D721Med (cell line): Measurements from ENCODE around the gene C16orf86.

ENCODE experiments used
- DNase-seq: peaks from one replicate; pipeline ENCODE4 v3.0.0; 2011; ENCODE audit warnings: low spot score; ENCODE audit not compliant: insufficient read length
- FAIRE-seq: peaks from 2 replicates; lab custom pipeline; 2011; peaks lifted over from hg19 to GRCh38; lab: Jason Lieb, UNC
- CTCF ChIP-seq: IDR thresholded peaks from 2 replicates; pipeline ENCODE4 v1.5.1; 2012; ENCODE audit warnings: mild to moderate bottlenecking, control low read depth; ENCODE audit not compliant: insufficient read depth; ENCODE audit errors: missing control alignments

Gene C16orf86

GRCh38 chr16:67663877-67664222 is 2.8 kb upstream of the C16orf86 start:
- TF ChIP-seq CTCF = no peak
- FAIRE-seq (no peak), DNase-seq (no peak)

GRCh38 chr16:67664258-67664657 is 2.4 kb upstream of the C16orf86 start:
- DNase-seq (no peak), FAIRE-seq (no peak)
- no peak for TF ChIP-seq CTCF

GRCh38 chr16:67664871-67665270 is 1.7 kb upstream of the C16orf86 start:
- no peak for TF ChIP-seq CTCF
- DNase-seq = no peak
- FAIRE-seq = no peak

GRCh38 chr16:67665598-67665997 is 1.0 kb upstream of the C16orf86 start:
- no peak for TF ChIP-seq CTCF
- FAIRE-seq = no peak
- no peak for DNase-seq

GRCh38 chr16:67666032-67666551 is 522 bp upstream of the C16orf86 start:
- FAIRE-seq = no peak
- TF ChIP-seq CTCF = no peak
- no peak for DNase-seq

GRCh38 chr16:67667453-67667816 is 821 bp downstream of the C16orf86 start:
- DNase-seq (no peak), FAIRE-seq (no peak)
- TF ChIP-seq CTCF = no peak

- peak; percentile 69 for DNase-seq
- peak; percentile 86 for TF ChIP-seq CTCF
- FAIRE-seq = no peak
Measured at GRCh38 chr16:67667817-67668494, 1.3 kb downstream of the C16orf86 start.
